Activated CD4-positive, alpha-beta memory T cell treated with anti-CD3 and anti-CD28 coated beads, Interleukin-2, amount 10 ng/mL, durations not matched to agents 7 days and 5 days (primary cell): ENCODE results near the gene CYP11A1. TPM values are rescaled to one million over a fixed set of nuclear protein-coding genes. Genes with fewer than 3 reads are reported as not detected.

Experiments used
- CTCF ChIA-PET: fragments of 350-600 bp; sonication (Branson Sonifier 250); formaldehyde crosslinking; loops from one replicate; lab custom pipeline; 2021; ENCODE audit warnings: antibody characterized with exemption, inconsistent platforms; lab: Charles Lee
- POLR2A ChIA-PET: fragments of 350-600 bp; sonication (Branson Sonifier 250); formaldehyde crosslinking; loops from one replicate; lab custom pipeline; 2021; ENCODE audit warnings: antibody characterized with exemption; lab: Charles Lee
- DNase-seq: peaks from one replicate; pipeline ENCODE4 v3.0.0-alpha.2; 2020
- H3K27ac Mint-ChIP-seq: one replicate; pipeline ENCODE4 v1.8.0; 2021; ENCODE audit warnings: mild to moderate bottlenecking, mixed read lengths
- H3K27me3 Mint-ChIP-seq: one replicate; pipeline ENCODE4 v1.8.0; 2021; ENCODE audit warnings: mixed read lengths
- H3K36me3 Mint-ChIP-seq: one replicate; pipeline ENCODE4 v1.8.0; 2021; ENCODE audit warnings: low read depth, mixed read lengths
- H3K4me1 Mint-ChIP-seq: one replicate; pipeline ENCODE4 v1.8.0; 2021; ENCODE audit warnings: mixed read lengths
- H3K4me3 Mint-ChIP-seq: one replicate; pipeline ENCODE4 v1.8.0; 2021; ENCODE audit warnings: mild to moderate bottlenecking, mixed read lengths
- H3K9me3 Mint-ChIP-seq: one replicate; pipeline ENCODE4 v1.8.0; 2021; ENCODE audit warnings: mixed read lengths
- total RNA-seq, 2 experiments: library from RNA; stranded (reverse); gene quantifications; one replicate each; pipeline ENCODE4 v1.2.3, GENCODE V29; 2021

The CYP11A1 gene
- total RNA-seq, 2 experiments from 2014 or later = not detected

GRCh38 chr15:74333093-74333492 is 34.4 kb downstream of the CYP11A1 start:
- Mint-ChIP-seq H3K27ac (no peak overlapping the region), H3K36me3 (no peaks in the 10 kb centered on the region), H3K27me3 (no peaks in the 10 kb centered on the region), H3K4me1 (peaks cover 6% of the 10 kb centered on the region), H3K9me3 (no peaks in the 10 kb centered on the region), H3K4me3 (no peak overlapping the region)
- DNase-seq = no peak
- ChIA-PET CTCF (no interaction called here), POLR2A (no interaction called here)

GRCh38 chr15:74332611-74333010 is 34.8 kb downstream of the CYP11A1 start:
- ChIA-PET POLR2A (no interaction called here), CTCF (no interaction called here)
- Mint-ChIP-seq H3K9me3 (no peaks in the 10 kb centered on the region), H3K27me3 (no peaks in the 10 kb centered on the region), H3K27ac (no peak overlapping the region), H3K36me3 (no peaks in the 10 kb centered on the region), H3K4me3 (no peak overlapping the region), H3K4me1 (peaks cover 6% of the 10 kb centered on the region)
- no peak for DNase-seq

GRCh38 chr15:74332011-74332410 is 35.4 kb downstream of the CYP11A1 start:
- Mint-ChIP-seq H3K36me3 (no peaks in the 10 kb centered on the region), H3K4me3 (no peak overlapping the region), H3K4me1 (peaks cover 6% of the 10 kb centered on the region), H3K27ac (no peak overlapping the region), H3K27me3 (no peaks in the 10 kb centered on the region), H3K9me3 (no peaks in the 10 kb centered on the region)
- ChIA-PET POLR2A (no interaction called here), CTCF (no interaction called here)
- no peak for DNase-seq

- no peaks in the 10 kb centered on the region for H3K9me3 Mint-ChIP-seq
- H3K27me3 Mint-ChIP-seq = no peaks in the 10 kb centered on the region
- H3K27ac Mint-ChIP-seq = no peak overlapping the region
- CTCF ChIA-PET = no interaction called here
- peaks cover 6% of the 10 kb centered on the region for H3K4me1 Mint-ChIP-seq
- POLR2A ChIA-PET = no interaction called here
- no peak for DNase-seq
- no peaks in the 10 kb centered on the region for H3K36me3 Mint-ChIP-seq
- H3K4me3 Mint-ChIP-seq = no peak overlapping the region
Observed at GRCh38 chr15:74330861-74331408, 36.5 kb downstream of the CYP11A1 start.

GRCh38 chr15:74328331-74329056 is 39.0 kb downstream of the CYP11A1 start:
- Mint-ChIP-seq H3K27me3 (peaks cover 2% of the 10 kb centered on the region), H3K9me3 (no peaks in the 10 kb centered on the region), H3K36me3 (no peaks in the 10 kb centered on the region), H3K4me3 (no peak overlapping the region), H3K4me1 (peaks cover 6% of the 10 kb centered on the region), H3K27ac (no peak overlapping the region)
- ChIA-PET POLR2A (interaction anchor here (0.6 kb wide), 1 partner anchor 37 kb away, joined by 3 read pairs; no protein-coding TSS in a partner anchor), CTCF (no interaction called here)
- no peak for DNase-seq

- no peak overlapping the region for H3K27ac Mint-ChIP-seq
- DNase-seq = no peak
- no peaks in the 10 kb centered on the region for H3K9me3 Mint-ChIP-seq
- H3K4me1 Mint-ChIP-seq = peaks cover 6% of the 10 kb centered on the region
- H3K27me3 Mint-ChIP-seq = peaks cover 2% of the 10 kb centered on the region
- no peaks in the 10 kb centered on the region for H3K36me3 Mint-ChIP-seq
- ChIA-PET CTCF (no interaction called here), POLR2A (no interaction called here)
- no peak overlapping the region for H3K4me3 Mint-ChIP-seq
Observed at GRCh38 chr15:74327756-74328155, 39.7 kb downstream of the CYP11A1 start.

- CTCF ChIA-PET = no interaction called here
Observed at GRCh38 chr15:74326746-74327145, 40.7 kb downstream of the CYP11A1 start.

GRCh38 chr15:74324714-74325113 is 42.7 kb downstream of the CYP11A1 start:
- Mint-ChIP-seq H3K27ac (no peak overlapping the region), H3K4me3 (no peak overlapping the region), H3K27me3 (peaks cover 2% of the 10 kb centered on the region), H3K4me1 (peaks cover 8% of the 10 kb centered on the region), H3K9me3 (no peaks in the 10 kb centered on the region), H3K36me3 (no peaks in the 10 kb centered on the region)
- ChIA-PET POLR2A (no interaction called here), CTCF (no interaction called here)
- DNase-seq = no peak

More at GRCh38 chr15:74326746-74327145, 40.7 kb downstream of the CYP11A1 start:
- peaks cover 6% of the 10 kb centered on the region for H3K4me1 Mint-ChIP-seq
- no peak overlapping the region for H3K4me3 Mint-ChIP-seq
- no peaks in the 10 kb centered on the region for H3K36me3 Mint-ChIP-seq
- POLR2A ChIA-PET = no interaction called here
- H3K27me3 Mint-ChIP-seq = peaks cover 2% of the 10 kb centered on the region
- H3K9me3 Mint-ChIP-seq = no peaks in the 10 kb centered on the region
- no peak overlapping the region for H3K27ac Mint-ChIP-seq
- no peak for DNase-seq

GRCh38 chr15:74322558-74323180 is 44.8 kb downstream of the CYP11A1 start:
- peaks cover 3% of the 10 kb centered on the region for H3K4me1 Mint-ChIP-seq
- ChIA-PET POLR2A (no interaction called here), CTCF (interaction anchor here (0.6 to 2.9 kb wide), 12 partner anchors 11 to 395 kb away, joined by 3 to 15 read pairs (median 4); no protein-coding TSS in a partner anchor)
- H3K27ac Mint-ChIP-seq = no peak overlapping the region
- no peaks in the 10 kb centered on the region for H3K9me3 Mint-ChIP-seq
- DNase-seq = peak; percentile 67
- H3K27me3 Mint-ChIP-seq = peaks cover 2% of the 10 kb centered on the region
- H3K36me3 Mint-ChIP-seq = no peaks in the 10 kb centered on the region
- H3K4me3 Mint-ChIP-seq = no peak overlapping the region

GRCh38 chr15:74320352-74321247 is 46.8 kb downstream of the CYP11A1 start:
- no peak overlapping the region for H3K4me3 Mint-ChIP-seq
- CTCF ChIA-PET = interaction anchor here (0.7 to 2.9 kb wide), 9 partner anchors 9 to 954 kb away, joined by 3 to 15 read pairs (median 4); no protein-coding TSS in a partner anchor
- H3K27me3 Mint-ChIP-seq = peaks cover 2% of the 10 kb centered on the region
- no peaks in the 10 kb centered on the region for H3K9me3 Mint-ChIP-seq
- peaks cover 17% of the 10 kb centered on the region for H3K4me1 Mint-ChIP-seq
- H3K36me3 Mint-ChIP-seq = no peaks in the 10 kb centered on the region
- POLR2A ChIA-PET = interaction anchor here (1.6 kb wide), 1 partner anchor 193 kb away, joined by 3 read pairs; no protein-coding TSS in a partner anchor
- DNase-seq = peak; percentile 42
- no peak overlapping the region for H3K27ac Mint-ChIP-seq

- H3K4me3 Mint-ChIP-seq = no peak overlapping the region
- ChIA-PET POLR2A (interaction anchor here (1.6 kb wide), 1 partner anchor 192 kb away, joined by 3 read pairs; no protein-coding TSS in a partner anchor), CTCF (interaction anchor here (1.2 to 1.9 kb wide), 2 partner anchors 12 to 192 kb away, joined by 5 to 9 read pairs; no protein-coding TSS in a partner anchor)
- peaks cover 25% of the 10 kb centered on the region for H3K4me1 Mint-ChIP-seq
- H3K27me3 Mint-ChIP-seq = peaks cover 2% of the 10 kb centered on the region
- no peak overlapping the region for H3K27ac Mint-ChIP-seq
- H3K9me3 Mint-ChIP-seq = no peaks in the 10 kb centered on the region
- H3K36me3 Mint-ChIP-seq = no peaks in the 10 kb centered on the region
- DNase-seq = no peak
Observed at GRCh38 chr15:74319596-74320351, 47.7 kb downstream of the CYP11A1 start.

- DNase-seq = no peak
- Mint-ChIP-seq H3K4me3 (no peak overlapping the region), H3K27ac (no peak overlapping the region), H3K4me1 (peaks cover 31% of the 10 kb centered on the region), H3K9me3 (no peaks in the 10 kb centered on the region), H3K36me3 (no peaks in the 10 kb centered on the region), H3K27me3 (no peaks in the 10 kb centered on the region)
- ChIA-PET POLR2A (no interaction called here), CTCF (interaction anchor here (1.2 kb wide), 1 partner anchor 11 kb away, joined by 5 read pairs; no protein-coding TSS in a partner anchor)
Observed at GRCh38 chr15:74319138-74319460, 48.3 kb downstream of the CYP11A1 start.
